Stimulated activated CD4-positive, alpha-beta T cell treated with anti-CD3 and anti-CD28 coated beads, Interleukin-12 subunit alpha, Interleukin-12 subunit beta, amount 100 ng/mL, for 4 hours (primary cell): ENCODE results near the gene SLC25A34.

Experiments used
- DNase-seq: peaks from one replicate; pipeline ENCODE4 v3.0.0-alpha.2; 2020

SLC25A34 gene

DNA sequence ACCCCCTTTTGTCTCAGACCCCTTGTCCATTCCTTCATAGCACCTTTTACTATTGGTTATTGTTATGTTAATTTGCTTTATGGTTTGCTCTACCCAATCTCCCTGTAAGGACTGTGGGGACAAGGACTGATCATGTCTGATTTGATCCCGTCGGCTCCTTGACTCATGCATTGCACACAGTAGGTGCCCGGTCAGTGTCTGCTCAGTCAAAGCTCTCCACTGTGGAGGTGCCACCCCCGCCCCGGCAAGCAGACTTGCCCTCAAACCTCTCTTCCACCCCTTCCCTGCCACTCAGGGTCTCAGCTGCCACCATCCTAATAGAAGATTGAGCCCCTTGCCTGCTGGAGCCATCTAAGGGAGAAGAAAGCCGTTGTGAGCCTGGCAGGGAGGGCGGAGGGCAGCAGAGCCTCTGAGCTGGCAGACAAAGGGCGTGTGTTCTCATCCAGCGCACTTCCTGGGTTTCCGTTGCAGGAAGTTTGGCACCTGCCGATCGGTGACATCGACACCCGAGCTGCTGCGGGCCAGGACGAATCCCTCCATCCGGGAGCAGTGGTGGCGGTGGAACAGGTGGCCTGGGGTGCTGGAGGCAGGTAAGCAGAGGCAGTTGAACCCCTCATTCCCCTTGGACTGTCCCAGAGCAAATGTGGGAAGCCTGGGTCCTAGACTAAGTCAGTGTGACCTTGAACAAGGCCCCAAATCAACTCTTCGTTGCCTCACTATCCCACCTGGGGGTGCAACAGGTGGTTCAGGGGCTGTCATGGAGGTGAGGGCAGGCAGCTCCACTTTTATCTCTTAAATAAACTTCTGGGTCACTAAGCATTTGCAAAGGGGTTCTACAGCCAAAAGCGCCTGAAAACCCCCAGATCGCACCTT, 20.3 kb downstream of the SLC25A34 start:
- no peak for DNase-seq

- DNase-seq = no peak
Observed at GRCh38 chr1:15757016-15757543, 21.0 kb downstream of the SLC25A34 start.

DNA sequence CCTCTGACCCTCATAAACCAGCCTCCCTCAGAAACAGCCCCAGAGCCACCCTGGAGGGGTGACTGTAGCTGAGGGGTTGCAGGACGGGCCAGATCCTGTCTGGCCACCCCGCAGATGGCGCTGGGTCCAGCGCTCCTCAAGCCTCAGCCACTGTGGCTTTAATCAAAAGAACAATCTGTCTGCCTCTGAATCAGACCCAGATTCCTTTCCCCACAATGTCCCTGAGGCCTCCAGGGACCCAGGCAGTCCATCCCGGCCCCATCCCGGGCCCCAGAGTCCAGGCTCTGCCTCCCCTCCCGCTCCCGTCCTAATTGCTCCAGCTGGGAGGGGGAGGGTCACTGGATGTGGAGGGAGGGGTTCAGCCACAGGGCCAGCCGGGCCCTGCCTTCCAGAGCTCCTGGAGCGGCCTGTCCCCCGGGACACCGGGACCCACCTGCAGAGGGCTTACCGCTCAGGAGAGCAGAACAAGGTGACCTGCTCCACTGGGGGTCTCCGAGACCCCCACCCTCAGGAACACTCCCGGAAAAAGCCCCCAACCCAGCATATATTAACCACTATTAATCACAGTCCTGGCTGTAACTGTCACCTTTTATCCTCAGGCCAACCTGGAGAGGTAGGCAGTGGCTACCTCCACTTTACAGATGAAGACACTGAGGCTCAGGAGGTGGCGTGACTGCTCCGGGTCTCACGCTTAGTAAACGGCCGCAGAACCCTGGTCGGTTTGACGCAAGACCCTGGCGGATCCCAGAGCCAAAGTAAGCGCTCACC, 21.7 kb downstream of the SLC25A34 start:
- DNase-seq = no peak

GRCh38 chr1:15758343-15758931, 22.4 kb downstream of the SLC25A34 start, which contains the start of gene FBLIM1:
FBLIM1 (plus strand) TSS chr1:15758795; CDS start chr1:15764984, 6,189 bp downstream.
- no peak for DNase-seq

- no peak for DNase-seq
Observed at GRCh38 chr1:15758953-15759661, 23.0 kb downstream of the SLC25A34 start.

- no peak for DNase-seq
Observed at GRCh38 chr1:15760520-15761211, 24.6 kb downstream of the SLC25A34 start.

DNA sequence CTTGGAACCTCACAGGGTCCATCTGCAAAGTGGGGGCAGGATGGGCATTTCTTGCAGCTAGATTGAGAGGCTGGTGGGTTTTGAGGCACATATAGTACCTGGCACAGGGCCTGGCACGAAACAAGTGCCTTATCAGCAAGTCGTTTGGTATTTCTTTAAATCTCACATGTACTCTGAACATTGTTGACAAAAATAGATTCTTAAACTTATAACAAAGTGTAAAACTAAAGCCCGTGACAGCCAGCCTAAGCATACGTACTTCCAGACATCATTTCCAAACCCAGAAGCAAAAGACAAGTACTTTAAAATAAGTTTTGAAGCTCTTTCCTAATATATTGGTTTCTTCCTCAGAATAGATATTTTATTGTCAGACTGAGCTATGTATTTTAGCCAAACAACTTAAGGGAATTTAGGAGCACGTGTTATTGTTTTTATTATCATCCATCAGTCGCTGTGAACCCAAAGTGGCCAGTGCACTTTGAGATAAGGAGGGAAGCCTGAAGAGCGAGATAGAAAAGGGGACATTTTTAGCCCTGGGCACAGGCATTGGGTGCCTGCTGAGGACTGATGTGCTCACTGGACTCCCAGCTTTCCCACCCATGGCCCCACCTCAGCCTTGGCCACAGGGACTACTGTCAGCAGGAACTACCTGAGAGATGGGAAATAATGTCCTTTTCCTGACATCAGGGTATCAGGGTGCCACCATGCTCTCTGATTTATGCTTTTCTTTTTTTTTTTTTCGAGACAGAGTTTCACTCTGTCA, 25.5 kb downstream of the SLC25A34 start:
- DNase-seq = no peak

DNA sequence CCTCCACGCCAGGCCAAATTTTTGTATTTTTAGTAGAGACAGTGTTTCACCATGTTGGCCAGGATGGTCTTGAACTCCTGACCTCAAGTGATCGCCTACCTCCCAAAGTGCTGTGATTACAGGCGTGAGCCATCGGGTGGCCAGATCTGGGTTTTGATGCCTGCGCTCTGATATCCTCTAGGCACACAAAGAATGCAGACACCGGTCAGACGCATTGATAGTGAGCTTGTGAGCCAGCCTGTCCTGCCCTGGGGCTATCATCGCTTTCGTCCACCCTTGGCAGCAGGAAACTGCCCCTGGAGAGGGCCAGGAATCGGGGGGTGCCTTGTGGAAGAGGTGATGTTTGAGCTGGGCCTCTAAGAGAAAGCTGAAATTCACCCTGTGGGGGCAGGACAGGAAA, 26.5 kb downstream of the SLC25A34 start:
- no peak for DNase-seq

- no peak for DNase-seq
Observed at GRCh38 chr1:15764269-15764764, 28.3 kb downstream of the SLC25A34 start.

- DNase-seq = no peak
Observed at GRCh38 chr1:15764890-15765289, 28.8 kb downstream of the SLC25A34 start.

- no peak for DNase-seq
Observed at GRCh38 chr1:15765495-15766194, 29.6 kb downstream of the SLC25A34 start.

DNA sequence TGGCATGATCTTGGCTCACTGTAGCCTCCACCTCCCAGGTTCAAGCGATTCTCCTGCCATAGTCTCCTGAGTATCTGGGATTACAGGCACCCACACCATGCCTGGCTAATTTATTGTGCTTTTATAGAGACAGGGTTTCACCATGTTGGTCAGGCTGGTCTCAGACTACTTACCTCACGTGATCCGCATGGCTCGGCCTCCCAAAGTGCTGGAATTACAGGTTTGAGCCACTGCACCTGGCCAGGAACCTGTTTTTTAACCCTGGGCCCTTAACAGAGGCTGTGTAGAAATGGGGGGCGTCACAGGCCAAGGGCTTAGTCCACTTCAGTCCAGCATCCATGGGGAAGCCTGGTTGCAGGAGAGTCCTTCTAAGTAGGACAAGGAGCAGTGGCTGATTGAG, 31.9 kb downstream of the SLC25A34 start:
- DNase-seq = no peak

DNA sequence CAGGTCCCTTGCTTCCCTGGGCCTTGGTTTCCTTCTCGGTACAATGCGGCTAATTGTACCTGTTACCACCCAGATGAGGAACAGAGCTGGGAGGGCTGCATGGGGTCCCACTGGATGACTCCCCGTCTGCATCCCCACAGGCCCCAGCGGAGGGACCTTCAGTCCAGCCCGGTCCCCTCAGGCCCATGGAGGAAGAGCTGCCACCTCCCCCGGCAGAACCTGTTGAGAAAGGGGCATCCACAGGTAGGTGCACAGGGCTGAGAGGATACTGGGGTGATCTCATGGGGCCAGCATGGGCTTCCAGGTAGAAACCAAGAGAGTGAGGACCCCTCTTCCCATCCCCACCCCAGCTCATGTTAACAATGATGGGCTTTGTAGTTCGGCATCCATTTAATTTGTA, 32.3 kb downstream of the SLC25A34 start:
- no peak for DNase-seq

DNA sequence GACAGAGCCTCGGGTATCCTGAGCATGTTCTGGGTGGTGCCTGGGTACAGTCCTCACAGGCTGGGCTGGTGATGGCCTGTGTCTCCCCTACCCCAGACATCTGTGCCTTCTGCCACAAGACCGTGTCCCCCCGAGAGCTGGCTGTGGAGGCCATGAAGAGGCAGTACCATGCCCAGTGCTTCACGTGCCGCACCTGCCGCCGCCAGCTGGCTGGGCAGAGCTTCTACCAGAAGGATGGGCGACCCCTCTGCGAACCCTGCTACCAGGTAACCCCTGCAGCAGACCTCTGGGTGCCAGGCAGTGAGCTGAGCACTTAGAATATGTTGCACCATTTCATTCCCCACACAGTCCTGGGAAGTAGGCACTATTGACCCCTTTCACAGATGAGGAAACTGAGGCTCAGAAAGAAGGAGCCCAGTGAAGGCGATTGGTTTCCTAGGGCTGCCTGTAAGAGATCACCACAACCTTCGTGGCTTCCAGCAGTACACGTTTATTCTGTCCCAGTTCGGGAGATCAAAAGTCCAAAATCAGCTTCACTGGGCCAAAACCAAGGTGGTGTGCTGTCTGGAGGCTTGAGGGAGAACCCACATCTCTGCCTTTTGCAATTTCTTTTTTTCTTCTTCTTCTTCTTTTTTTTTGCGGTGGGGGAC, 34.4 kb downstream of the SLC25A34 start:
- DNase-seq = no peak

GRCh38 chr1:15771836-15772515, 35.9 kb downstream of the SLC25A34 start:
- no peak for DNase-seq

- no peak for DNase-seq
Observed at GRCh38 chr1:15775706-15776105, 39.6 kb downstream of the SLC25A34 start.

- DNase-seq = no peak
Observed at GRCh38 chr1:15777909-15778707, 42.0 kb downstream of the SLC25A34 start.

- DNase-seq = no peak
Observed at GRCh38 chr1:15785683-15786082, 49.6 kb downstream of the SLC25A34 start.
